ENCODE results near the gene GNG12. TPM values are rescaled to one million over a fixed set of nuclear protein-coding genes. Genes with fewer than 3 reads are reported as not detected.

The GNG12 gene
- total and polyA plus RNA-seq, 2 experiments from 2014 or later = 265 to 309 TPM

DNA sequence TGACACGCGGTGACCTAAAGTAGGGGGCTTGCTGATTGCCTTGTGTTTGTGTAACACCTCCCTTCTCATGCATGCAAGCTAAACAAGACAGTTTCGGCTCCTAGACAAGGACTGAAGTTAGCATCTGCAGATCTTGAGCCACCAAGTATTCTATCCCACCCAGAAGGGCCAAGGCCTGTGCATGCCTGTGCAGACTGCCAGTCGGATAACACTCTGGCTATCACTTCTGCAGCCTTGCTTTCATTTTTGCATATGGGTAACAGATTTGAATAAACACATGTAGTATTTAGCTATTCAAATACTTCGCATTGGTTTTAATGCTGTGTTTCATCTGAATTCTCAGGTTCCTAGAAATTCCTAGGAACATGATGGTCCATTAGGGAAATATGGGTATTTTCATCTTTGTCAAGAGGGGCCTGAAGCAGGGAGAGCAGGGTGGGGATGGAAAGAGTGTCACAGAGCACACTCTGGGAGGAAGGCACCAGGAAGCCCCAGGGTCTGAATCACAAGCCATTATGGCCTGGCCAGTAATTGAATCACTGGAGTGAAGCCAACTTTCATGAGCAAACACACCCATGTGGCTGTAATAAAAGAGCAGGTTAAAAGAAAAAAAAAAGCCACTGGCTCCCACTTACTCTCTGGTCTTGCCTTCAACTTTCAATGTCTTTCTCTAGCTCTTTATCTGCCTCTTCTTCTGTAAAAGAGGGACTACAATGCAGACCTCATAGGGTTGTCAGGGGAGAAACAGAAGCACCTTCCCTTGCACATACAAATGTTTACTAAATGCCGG lies 120.0 kb downstream of the GNG12 start:
- Histone ChIP-seq H3K4me2 (ENCODE audit: unreplicated experiment) (peak overlapping the region; percentile 66), H3K36me3 (ENCODE audit: low read depth) (no peaks in the 10 kb centered on the region), H3K27ac (peak overlapping the region; percentile 50), H2AFZ (no peak overlapping the region), H3K27me3 (replicated peaks; ENCODE audit: insufficient read depth) (no peaks in the 10 kb centered on the region), H3K9me2 (ENCODE audit: insufficient read depth) (no peaks in the 10 kb centered on the region), H3K4me3 (peak overlapping the region; percentile 19; the same call in 1 of the 2 replicates), H3K9me3 (ENCODE audit: low read depth) (no peaks in the 10 kb centered on the region), H3K79me2 (ENCODE audit: insufficient read depth) (peaks cover 87% of the 10 kb centered on the region), H3F3A (ENCODE audit: insufficient read depth) (peaks cover 33% of the 10 kb centered on the region), H4K20me1 (ENCODE audit: insufficient read depth) (no peaks in the 10 kb centered on the region), H3K4me1 (ENCODE audit: insufficient read depth) (peaks cover 52% of the 10 kb centered on the region), H3K9ac (peak overlapping the region; percentile 34; the same call in 1 of the 2 replicates)
- WGBS, 2 experiments (ENCODE audit: low coverage in 1 of 2, low lambda C conversion rate in 2 of 2, missing lambda C conversion rate in 2 of 2) = 37 to 44% methylated on average over 6 of the region's 6 CpGs
- no peak for TF ChIP-seq EZH2 (IDR thresholded peaks at IDR 0.05; ENCODE audit: insufficient read depth, poor library complexity, severe bottlenecking)
- no peak for TF ChIP-seq EZH2phosphoT487 (IDR thresholded peaks at IDR 0.05; ENCODE audit: insufficient read depth, low read depth)
- peak; percentile 96 for DNase-seq
- in situ Hi-C loops (cut with MboI) = no loop called here

DNA sequence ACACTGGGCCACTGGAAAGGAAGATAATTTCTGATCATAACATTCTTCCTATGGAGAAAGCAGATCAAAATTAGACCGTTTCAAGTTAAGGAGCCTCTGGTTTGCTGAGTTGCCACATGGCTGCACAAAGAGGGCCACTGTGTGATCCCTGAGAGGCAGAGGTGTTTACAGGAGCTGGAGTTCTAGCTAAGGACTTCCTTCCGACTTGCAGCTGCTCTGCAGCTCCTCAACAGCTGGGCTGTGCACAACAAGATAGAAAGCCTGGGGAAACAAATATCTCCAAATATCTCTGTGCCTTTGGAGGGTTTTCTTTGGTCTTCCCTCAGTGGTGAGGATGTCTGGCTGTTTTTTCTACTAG lies 121.4 kb downstream of the GNG12 start:
- TF ChIP-seq EZH2 (IDR thresholded peaks at IDR 0.05; ENCODE audit: insufficient read depth, poor library complexity, severe bottlenecking) (no peak), EZH2phosphoT487 (IDR thresholded peaks at IDR 0.05; ENCODE audit: insufficient read depth, low read depth) (no peak)
- Histone ChIP-seq H3K36me3 (ENCODE audit: low read depth) (no peaks in the 10 kb centered on the region), H3K9me3 (ENCODE audit: low read depth) (no peaks in the 10 kb centered on the region), H3K4me1 (ENCODE audit: insufficient read depth) (peaks cover 40% of the 10 kb centered on the region), H3K27ac (no peak overlapping the region), H3K9ac (no peak overlapping the region), H3F3A (ENCODE audit: insufficient read depth) (peaks cover 33% of the 10 kb centered on the region), H3K4me2 (ENCODE audit: unreplicated experiment) (no peak overlapping the region), H2AFZ (no peak overlapping the region), H3K79me2 (ENCODE audit: insufficient read depth) (peaks cover 87% of the 10 kb centered on the region), H3K4me3 (no peak overlapping the region), H3K9me2 (ENCODE audit: insufficient read depth) (no peaks in the 10 kb centered on the region), H3K27me3 (replicated peaks; ENCODE audit: insufficient read depth) (no peaks in the 10 kb centered on the region), H4K20me1 (ENCODE audit: insufficient read depth) (no peaks in the 10 kb centered on the region)
- DNase-seq = no peak
- 71 to 80% methylated on average over 2 of the region's 2 CpGs for WGBS, 2 experiments (ENCODE audit: low coverage in 1 of 2, low lambda C conversion rate in 2 of 2, missing lambda C conversion rate in 2 of 2)
- in situ Hi-C loops (cut with MboI) = no loop called here

DNA sequence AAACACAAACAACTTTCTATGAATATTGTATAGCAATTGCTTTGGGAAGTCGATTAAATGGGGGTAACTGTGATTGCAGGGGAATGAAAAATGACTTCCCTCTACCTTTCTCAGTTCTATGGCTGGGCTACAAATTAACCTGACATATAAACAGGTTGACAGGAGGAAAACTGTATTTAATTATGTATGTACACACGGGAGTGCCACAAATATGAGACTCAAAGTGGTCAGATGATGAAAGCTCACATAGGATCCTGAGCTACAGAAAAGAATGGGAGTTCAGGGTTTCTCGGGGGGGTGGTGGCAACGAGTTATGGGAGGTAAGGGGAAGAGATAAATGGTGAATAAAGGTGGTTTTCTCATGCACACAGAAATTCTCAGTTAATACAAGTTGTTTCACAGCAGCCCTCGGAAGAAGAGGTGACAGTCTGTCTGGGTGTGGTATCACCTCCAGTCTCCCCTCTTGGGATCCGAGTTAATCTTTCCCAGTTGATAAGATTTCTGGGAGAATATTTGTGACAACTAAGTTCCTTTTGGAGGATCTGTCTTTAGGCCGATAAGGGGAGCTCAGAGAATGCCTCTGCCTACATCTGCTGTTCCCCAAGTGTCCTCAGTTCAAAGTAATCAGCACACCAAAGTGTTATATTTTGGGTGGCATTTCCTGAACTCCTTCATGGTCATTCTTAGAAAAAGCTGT lies 122.0 kb downstream of the GNG12 start:
- Histone ChIP-seq H3K36me3 (ENCODE audit: low read depth) (peaks cover under 1% of the 10 kb centered on the region; the same call in 1 of the 2 replicates), H3K4me2 (ENCODE audit: unreplicated experiment) (peak overlapping the region; percentile 66), H3K79me2 (ENCODE audit: insufficient read depth) (peaks cover 85% of the 10 kb centered on the region), H3K4me3 (0 out of 2 replicates have a peak overlapping the region, but pooled peaks have one; percentile 8), H2AFZ (no peak overlapping the region), H3K9ac (peak overlapping the region; percentile 23), H3K9me3 (ENCODE audit: low read depth) (no peaks in the 10 kb centered on the region), H3K27me3 (replicated peaks; ENCODE audit: insufficient read depth) (no peaks in the 10 kb centered on the region), H4K20me1 (ENCODE audit: insufficient read depth) (no peaks in the 10 kb centered on the region), H3K27ac (peak overlapping the region; percentile 66), H3K4me1 (ENCODE audit: insufficient read depth) (peaks cover 35% of the 10 kb centered on the region), H3F3A (ENCODE audit: insufficient read depth) (peaks cover 33% of the 10 kb centered on the region), H3K9me2 (ENCODE audit: insufficient read depth) (no peaks in the 10 kb centered on the region)
- DNase-seq = no peak
- WGBS, 2 experiments (ENCODE audit: low coverage in 1 of 2, low lambda C conversion rate in 2 of 2, missing lambda C conversion rate in 2 of 2) = 81 to 91% methylated on average over 7 of the region's 7 CpGs
- in situ Hi-C loops (cut with MboI) = no loop called here
- no peak for TF ChIP-seq EZH2 (IDR thresholded peaks at IDR 0.05; ENCODE audit: insufficient read depth, poor library complexity, severe bottlenecking)
- no peak for TF ChIP-seq EZH2phosphoT487 (IDR thresholded peaks at IDR 0.05; ENCODE audit: insufficient read depth, low read depth)

DNA sequence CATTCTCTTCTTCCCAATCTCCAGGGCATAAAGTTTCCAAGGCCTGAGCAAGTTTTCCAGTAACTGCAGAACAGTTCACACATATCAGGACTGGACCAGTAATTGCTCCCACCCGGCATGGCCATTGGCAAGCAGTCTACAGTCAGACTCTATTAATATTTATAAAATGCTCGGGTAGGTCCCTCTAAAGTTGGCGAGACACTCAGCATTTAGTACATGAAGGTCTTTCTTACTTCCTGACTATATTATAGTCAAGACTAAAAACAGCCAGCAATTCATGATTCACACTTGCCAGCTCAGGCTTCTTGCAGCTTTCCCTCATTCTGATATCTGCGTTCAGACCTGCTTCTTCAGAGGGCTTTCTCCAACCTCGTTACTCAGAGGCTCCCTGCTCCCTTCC lies 122.8 kb downstream of the GNG12 start:
- no peaks in the 10 kb centered on the region for H3K9me3 ChIP-seq (ENCODE audit: low read depth)
- peak overlapping the region; percentile 23 for H3K9ac ChIP-seq
- no peaks in the 10 kb centered on the region for H3K9me2 ChIP-seq (ENCODE audit: insufficient read depth)
- H3K36me3 ChIP-seq (ENCODE audit: low read depth) = peaks cover 9% of the 10 kb centered on the region
- H3K4me3 ChIP-seq = 0 out of 2 replicates have a peak overlapping the region, but pooled peaks have one; percentile 8
- peaks cover 84% of the 10 kb centered on the region for H3K79me2 ChIP-seq (ENCODE audit: insufficient read depth)
- peaks cover 33% of the 10 kb centered on the region for H3F3A ChIP-seq (ENCODE audit: insufficient read depth)
- H3K4me1 ChIP-seq (ENCODE audit: insufficient read depth) = peaks cover 35% of the 10 kb centered on the region
- TF ChIP-seq EZH2phosphoT487 (IDR thresholded peaks at IDR 0.05; ENCODE audit: insufficient read depth, low read depth) (no peak), EZH2 (IDR thresholded peaks at IDR 0.05; ENCODE audit: insufficient read depth, poor library complexity, severe bottlenecking) (no peak)
- H3K4me2 ChIP-seq (ENCODE audit: unreplicated experiment) = peak overlapping the region; percentile 66
- no peak overlapping the region for H2AFZ ChIP-seq
- DNase-seq = peak; percentile 88
- H3K27ac ChIP-seq = peak overlapping the region; percentile 66
- 1 to 3% methylated on average over 5 of the region's 5 CpGs for WGBS, 2 experiments (ENCODE audit: low coverage in 1 of 2, low lambda C conversion rate in 2 of 2, missing lambda C conversion rate in 2 of 2)
- in situ Hi-C loops (cut with MboI) = no loop called here
- H4K20me1 ChIP-seq (ENCODE audit: insufficient read depth) = no peaks in the 10 kb centered on the region
- no peaks in the 10 kb centered on the region for H3K27me3 ChIP-seq (replicated peaks; ENCODE audit: insufficient read depth)
